Stimulated activated CD4-positive, alpha-beta T cell treated with anti-CD3 and anti-CD28 coated beads, Interleukin-1b, Interleukin-23, amount 100 ng/mL, for 48 hours (primary cell): Measurements from ENCODE around the gene ROBO1.

ENCODE experiments used
- DNase-seq: peaks from one replicate; pipeline ENCODE4 v3.0.0-alpha.2; 2020

Gene ROBO1

DNA sequence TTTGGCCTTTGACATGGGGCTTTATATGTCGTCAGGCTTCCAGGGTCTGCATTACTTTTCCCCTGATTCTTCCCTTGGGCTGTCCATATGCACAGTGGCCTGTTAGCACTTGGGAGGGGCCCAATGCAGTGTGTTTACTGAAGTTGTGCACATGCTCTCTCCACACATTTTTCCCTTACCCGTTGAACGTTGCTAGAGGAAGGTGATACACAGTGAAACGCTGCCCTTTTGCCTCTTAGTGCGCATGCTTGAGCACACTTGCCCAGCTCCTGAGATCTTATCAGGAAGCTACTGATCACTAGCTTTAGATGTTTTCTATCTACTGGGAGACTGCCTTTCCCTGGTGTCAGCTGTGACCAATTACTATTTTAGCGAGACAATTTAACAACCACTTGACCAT, 1198.0 kb downstream of the ROBO1 start:
- DNase-seq: no peak

DNA sequence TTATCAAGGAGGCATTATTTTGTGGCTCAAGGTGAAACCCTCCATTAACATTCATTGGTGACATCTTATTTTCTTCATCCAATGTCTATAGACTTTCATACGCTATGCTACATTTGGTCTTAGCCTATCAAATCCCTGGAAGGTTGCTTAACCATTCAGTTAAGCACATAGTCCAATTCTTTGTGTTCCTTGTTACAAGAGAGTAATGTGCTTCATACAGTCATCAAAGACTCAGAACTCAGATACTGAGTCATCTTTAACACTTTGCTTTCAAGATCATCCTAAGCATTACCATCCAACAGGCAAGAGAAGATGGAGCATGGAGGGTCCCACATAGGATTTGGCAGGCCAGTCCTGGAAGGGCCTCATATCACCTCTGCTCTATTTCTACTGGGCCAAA, 1202.1 kb downstream of the ROBO1 start:
- DNase-seq: no peak

GRCh38 chr3:78562328-78562727, 1205.5 kb downstream of the ROBO1 start:
- DNase-seq: no peak
